Liver (tissue), 3 donors: ENCODE results near the gene NCAM2.

Experiments used
- ATF3 ChIP-seq: IDR thresholded peaks from 2 replicates; pipeline ENCODE4 v1.6.1; 2016; ENCODE audit warnings: antibody characterized with exemption
- TAF1 ChIP-seq: conservative IDR thresholded peaks from 2 replicates; pipeline ENCODE4 v1.6.1; 2016; ENCODE audit warnings: antibody characterized with exemption, mild to moderate bottlenecking
- TF ChIP-seq, protein P1 (sequence below): fragments of 150-350 bp; IDR thresholded peaks from 2 replicates; pipeline ENCODE4 v1.5.1; 2017; ENCODE audit warnings: improper control_type of control experiment, low read depth, low read length; ENCODE audit not compliant: missing input control
- TF ChIP-seq, protein P2 (sequence below): IDR thresholded peaks from 2 replicates; pipeline ENCODE4 v1.6.1; 2016; ENCODE audit warnings: antibody characterized with exemption
- donor health status: healthy.
- donor health status: healthy.

DNA sequence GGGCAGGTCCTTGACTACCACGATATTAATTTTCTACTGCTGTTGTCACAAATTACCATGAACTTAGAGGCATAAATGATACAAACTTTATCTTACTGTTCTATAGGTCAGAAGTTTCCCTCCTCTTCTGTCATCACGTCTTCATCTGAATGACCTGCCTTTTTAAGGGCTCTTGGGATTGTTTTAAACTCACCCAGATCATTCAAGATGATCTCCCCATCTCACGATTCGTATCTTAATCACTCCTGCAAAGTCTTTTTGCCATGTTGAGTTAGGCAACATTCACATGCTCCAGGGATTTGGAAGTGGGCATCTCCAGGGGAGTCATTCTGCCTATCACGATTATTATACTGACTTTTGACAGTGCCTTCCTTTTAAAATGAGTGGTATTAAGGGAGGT, 32.1 kb downstream of the NCAM2 start:
- TF ChIP-seq, protein P1, sequence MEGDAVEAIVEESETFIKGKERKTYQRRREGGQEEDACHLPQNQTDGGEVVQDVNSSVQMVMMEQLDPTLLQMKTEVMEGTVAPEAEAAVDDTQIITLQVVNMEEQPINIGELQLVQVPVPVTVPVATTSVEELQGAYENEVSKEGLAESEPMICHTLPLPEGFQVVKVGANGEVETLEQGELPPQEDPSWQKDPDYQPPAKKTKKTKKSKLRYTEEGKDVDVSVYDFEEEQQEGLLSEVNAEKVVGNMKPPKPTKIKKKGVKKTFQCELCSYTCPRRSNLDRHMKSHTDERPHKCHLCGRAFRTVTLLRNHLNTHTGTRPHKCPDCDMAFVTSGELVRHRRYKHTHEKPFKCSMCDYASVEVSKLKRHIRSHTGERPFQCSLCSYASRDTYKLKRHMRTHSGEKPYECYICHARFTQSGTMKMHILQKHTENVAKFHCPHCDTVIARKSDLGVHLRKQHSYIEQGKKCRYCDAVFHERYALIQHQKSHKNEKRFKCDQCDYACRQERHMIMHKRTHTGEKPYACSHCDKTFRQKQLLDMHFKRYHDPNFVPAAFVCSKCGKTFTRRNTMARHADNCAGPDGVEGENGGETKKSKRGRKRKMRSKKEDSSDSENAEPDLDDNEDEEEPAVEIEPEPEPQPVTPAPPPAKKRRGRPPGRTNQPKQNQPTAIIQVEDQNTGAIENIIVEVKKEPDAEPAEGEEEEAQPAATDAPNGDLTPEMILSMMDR: no peak
- TF ChIP-seq TAF1 (no peak), ATF3 (no peak)
- TF ChIP-seq, protein P2, sequence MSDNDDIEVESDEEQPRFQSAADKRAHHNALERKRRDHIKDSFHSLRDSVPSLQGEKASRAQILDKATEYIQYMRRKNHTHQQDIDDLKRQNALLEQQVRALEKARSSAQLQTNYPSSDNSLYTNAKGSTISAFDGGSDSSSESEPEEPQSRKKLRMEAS: no peak
